H9 (cell line): ENCODE data around the gene RBPJ. TPM values are rescaled to one million over a fixed set of nuclear protein-coding genes. Genes with fewer than 3 reads are reported as not detected.

Source experiments
- DNase-seq: peaks from one replicate; pipeline ENCODE4 v3.0.0-alpha.2; 2017
- H2AFZ ChIP-seq: one replicate; pipeline ENCODE4 v1.6.1; 2013; ENCODE audit warnings: mild to moderate bottlenecking, low read length, control low read depth, moderate library complexity
- H2AK5ac ChIP-seq: 2 replicates; pipeline ENCODE4 v1.6.1; 2013; ENCODE audit warnings: low read length, control low read depth, mixed read lengths; ENCODE audit not compliant: insufficient read length
- H2BK120ac ChIP-seq: one replicate; pipeline ENCODE4 v1.6.1; 2013; ENCODE audit warnings: low read depth, mild to moderate bottlenecking, low read length, control low read depth, inconsistent platforms; ENCODE audit not compliant: poor library complexity, severe bottlenecking
- H2BK12ac ChIP-seq: 2 replicates; pipeline ENCODE4 v1.6.1; 2013; ENCODE audit warnings: low read length, control low read depth, mixed read lengths, low read depth; ENCODE audit not compliant: insufficient read length
- H2BK15ac ChIP-seq: 2 replicates; pipeline ENCODE4 v1.6.1; 2013; ENCODE audit warnings: low read depth, low read length, control low read depth
- H2BK20ac ChIP-seq: one replicate; pipeline ENCODE4 v1.6.1; 2013; ENCODE audit warnings: low read depth, mild to moderate bottlenecking, low read length, control low read depth, inconsistent platforms; ENCODE audit not compliant: poor library complexity, severe bottlenecking
- H2BK5ac ChIP-seq: 2 replicates; pipeline ENCODE4 v1.6.1; 2013; ENCODE audit warnings: low read length, control low read depth, mixed read lengths; ENCODE audit not compliant: insufficient read length
- H3K14ac ChIP-seq: 2 replicates; pipeline ENCODE4 v1.6.1; 2013; ENCODE audit warnings: low read length, control low read depth; ENCODE audit not compliant: insufficient read depth
- H3K18ac ChIP-seq: 2 replicates; pipeline ENCODE4 v1.6.1; 2013; ENCODE audit warnings: low read depth, mild to moderate bottlenecking, mixed read lengths, low read length, control low read depth; ENCODE audit not compliant: insufficient read length
- H3K23ac ChIP-seq: 2 replicates; pipeline ENCODE4 v1.6.1; 2013; ENCODE audit warnings: low read length, control low read depth, mixed read lengths, low read depth; ENCODE audit not compliant: insufficient read length
- H3K23me2 ChIP-seq: 2 replicates; pipeline ENCODE4 v1.6.1; 2013; ENCODE audit warnings: low read depth, mild to moderate bottlenecking, mixed read lengths, low read length, control low read depth; ENCODE audit not compliant: insufficient read length, poor library complexity, severe bottlenecking
- H3K27ac ChIP-seq: 2 replicates; pipeline ENCODE4 v1.5.1; 2013; ENCODE audit warnings: low read length, control low read depth, mixed read lengths, low read depth; ENCODE audit not compliant: insufficient read length
- H3K27me3 ChIP-seq: 2 replicates; pipeline ENCODE4 v1.6.1; 2013; ENCODE audit warnings: low read length, control low read depth, inconsistent platforms; ENCODE audit not compliant: insufficient read depth
- H3K4ac ChIP-seq: 2 replicates; pipeline ENCODE4 v1.6.1; 2013; ENCODE audit warnings: low read depth, mild to moderate bottlenecking, control low read depth, inconsistent platforms, low read length, moderate library complexity
- H3K4me1 ChIP-seq: 2 replicates; pipeline ENCODE4 v1.6.1; 2013; ENCODE audit warnings: low read length, control low read depth, inconsistent platforms; ENCODE audit not compliant: insufficient read depth
- H3K4me2 ChIP-seq: 2 replicates; pipeline ENCODE4 v1.6.1; 2013; ENCODE audit warnings: low read length, control low read depth, mixed read lengths; ENCODE audit not compliant: insufficient read length, insufficient read depth
- H3K56ac ChIP-seq: 2 replicates; pipeline ENCODE4 v1.6.1; 2013; ENCODE audit warnings: low read depth, mild to moderate bottlenecking, mixed read lengths, low read length, control low read depth; ENCODE audit not compliant: insufficient read length
- H3K79me1 ChIP-seq: 2 replicates; pipeline ENCODE4 v1.6.1; 2013; ENCODE audit warnings: low read depth, mild to moderate bottlenecking, moderate library complexity, low read length, control low read depth, inconsistent platforms; ENCODE audit not compliant: insufficient read depth, poor library complexity, severe bottlenecking
- H3K79me2 ChIP-seq: 2 replicates; pipeline ENCODE4 v1.6.1; 2013; ENCODE audit warnings: low read length, control low read depth, inconsistent platforms; ENCODE audit not compliant: insufficient read depth
- H3K9ac ChIP-seq: 2 replicates; pipeline ENCODE4 v1.6.1; 2013; ENCODE audit warnings: low read length, control low read depth, mixed read lengths; ENCODE audit not compliant: insufficient read length; ENCODE audit errors: extremely low read depth
- H3K9me3 ChIP-seq: one replicate; pipeline ENCODE4 v1.6.1; 2013; ENCODE audit warnings: low read depth, low read length, inconsistent platforms; ENCODE audit not compliant: control insufficient read depth
- H3T11ph ChIP-seq: one replicate; pipeline ENCODE4 v1.6.1; 2013; ENCODE audit warnings: mild to moderate bottlenecking, low read length, control low read depth, inconsistent platforms
- H4K20me1 ChIP-seq: one replicate; pipeline ENCODE4 v1.6.1; 2013; ENCODE audit not compliant: control insufficient read depth, insufficient read length, insufficient read depth
- H4K5ac ChIP-seq: 2 replicates; pipeline ENCODE4 v1.6.1; 2013; ENCODE audit warnings: low read depth, mild to moderate bottlenecking, mixed read lengths, low read length, control low read depth; ENCODE audit not compliant: insufficient read length
- H4K8ac ChIP-seq: replicated peaks from 2 replicates; pipeline ENCODE4 v1.6.1; 2013; ENCODE audit warnings: low read length, control low read depth, mixed read lengths, low read depth; ENCODE audit not compliant: insufficient read length
- H4K91ac ChIP-seq: 2 replicates; pipeline ENCODE4 v1.6.1; 2013; ENCODE audit warnings: low read depth, mild to moderate bottlenecking, moderate library complexity, mixed read lengths, low read length, control low read depth; ENCODE audit not compliant: insufficient read length
- H3K27ac Mint-ChIP-seq, 3 experiments: 2 replicates in 2 of 3; 3 replicates in 1 of 3; pipeline ENCODE4 v1.8.0; 2020 to 2021; ENCODE audit warnings: mixed read lengths in 3 of 3, mild to moderate bottlenecking in 1 of 3, moderate library complexity in 1 of 3
- H3K27me3 Mint-ChIP-seq: 2 replicates; pipeline ENCODE4 v1.8.0; 2021; ENCODE audit warnings: low read depth, mild to moderate bottlenecking, moderate library complexity, mixed read lengths
- H3K36me3 Mint-ChIP-seq, 3 experiments: 2 replicates in 2 of 3; 3 replicates in 1 of 3; pipeline ENCODE4 v1.8.0; 2020 to 2021; ENCODE audit warnings: low read depth in 3 of 3, mixed read lengths in 3 of 3; ENCODE audit not compliant: insufficient read depth in 1 of 3
- H3K4me1 Mint-ChIP-seq, 2 experiments: 2 replicates each; pipeline ENCODE4 v1.8.0; 2020; ENCODE audit warnings: mixed read lengths in 2 of 2
- H3K4me3 Mint-ChIP-seq, 2 experiments: 2 replicates in 1 of 2; 3 replicates in 1 of 2; pipeline ENCODE4 v1.8.0; 2020 to 2021; ENCODE audit warnings: mild to moderate bottlenecking in 2 of 2, mixed read lengths in 2 of 2, moderate library complexity in 1 of 2
- H3K9me3 Mint-ChIP-seq, 2 experiments: 2 replicates in 1 of 2; 3 replicates in 1 of 2; pipeline ENCODE4 v1.8.0; 2020; ENCODE audit warnings: mild to moderate bottlenecking in 2 of 2, mixed read lengths in 2 of 2, moderate library complexity in 1 of 2
- CTCF ChIP-seq: fragments of 200-600 bp; sonication (generic); conservative IDR thresholded peaks from 3 replicates; pipeline ENCODE4 v1.8.0; 2021; ENCODE audit warnings: antibody characterized with exemption, mild to moderate bottlenecking
- WGBS: extraction: QIAGEN DNeasy Blood & Tissue Kit; methylation state at CpG from one replicate; pipeline ENCODE4 v1.1.7; 2013; ENCODE audit warnings: missing lambda C conversion rate, low lambda C conversion rate, mixed read lengths; ENCODE audit not compliant: insufficient read length; ENCODE audit errors: extremely low coverage; 5-methylcytosine and 5-hydroxymethylcytosine counted together
- total RNA-seq: library from RNA; stranded (reverse); gene quantifications from 2 replicates; pipeline ENCODE4 v1.2.1, GENCODE V29; 2021

RBPJ gene
- total RNA-seq, 1 experiment from 2014 or later, result 166 TPM

- no peak overlapping the region for H3K27ac ChIP-seq
- no peak overlapping the region for H2AFZ ChIP-seq
- H2BK20ac ChIP-seq, result no peak overlapping the region
- no peak overlapping the region for H2BK12ac ChIP-seq
- no peak overlapping the region for H2AK5ac ChIP-seq
- no peak overlapping the region for H3T11ph ChIP-seq
- H4K91ac ChIP-seq, result no peak overlapping the region
- no peaks in the 10 kb centered on the region for H3K9me3 Mint-ChIP-seq
- H3K4me3 Mint-ChIP-seq, result no peak overlapping the region
- H3K14ac ChIP-seq, result no peak overlapping the region
- no peak overlapping the region for H3K18ac ChIP-seq
- no peaks in the 10 kb centered on the region; the same call in none of the 2 replicates for H3K4me1 ChIP-seq
- no peaks in the 10 kb centered on the region for H3K79me1 ChIP-seq
- WGBS, result no CpG with 5 or more reads among the region's 2 CpGs
- no peaks in the 10 kb centered on the region for H3K9me3 ChIP-seq
- H4K20me1 ChIP-seq, result no peaks in the 10 kb centered on the region
- H3K23me2 ChIP-seq, result no peaks in the 10 kb centered on the region
- H3K27me3 Mint-ChIP-seq, result peaks cover under 1% of the 10 kb centered on the region
- H2BK15ac ChIP-seq, result no peak overlapping the region
- no peaks in the 10 kb centered on the region for H3K27me3 ChIP-seq
- H3K79me2 ChIP-seq, result no peaks in the 10 kb centered on the region
- H4K5ac ChIP-seq, result no peak overlapping the region
- no peak overlapping the region for H3K4me2 ChIP-seq
- no peak overlapping the region for H3K4ac ChIP-seq
- H3K56ac ChIP-seq, result no peak overlapping the region
- no peak for TF ChIP-seq CTCF
- DNase-seq, result no peak
- H3K27ac Mint-ChIP-seq, result no peak overlapping the region
- peaks cover 4 to 9% of the 10 kb centered on the region in 2 experiments for H3K4me1 Mint-ChIP-seq
- no peak overlapping the region for H2BK5ac ChIP-seq
- H2BK120ac ChIP-seq, result no peak overlapping the region
- H3K36me3 Mint-ChIP-seq, result no peaks in the 10 kb centered on the region
- H4K8ac ChIP-seq, result no peak overlapping the region
- H3K9ac ChIP-seq, result no peak overlapping the region
- H3K23ac ChIP-seq, result no peak overlapping the region
Observed at GRCh38 chr4:26484032-26484515, 163.3 kb downstream of the RBPJ start.
